Measurements from ENCODE around the gene HTR6.

Gene HTR6

DNA sequence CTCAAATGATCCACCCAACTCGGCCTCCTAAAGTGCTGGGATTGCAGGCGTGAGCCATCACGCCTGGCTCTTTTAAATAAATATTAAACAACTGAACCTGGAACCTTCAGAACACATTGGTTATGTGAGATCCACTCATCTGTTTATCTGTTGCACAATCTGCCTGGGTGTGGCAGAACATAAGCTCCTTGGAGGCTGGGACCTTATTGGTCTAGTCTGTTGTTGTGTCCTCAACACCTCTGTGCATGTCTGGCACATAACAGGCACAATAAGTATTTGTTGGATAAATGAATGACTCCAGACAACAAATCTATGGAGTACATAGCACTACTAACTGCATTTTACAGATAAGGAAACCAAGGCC lies 24.7 kb upstream of the HTR6 start:
- DNase-seq = no peak

DNA sequence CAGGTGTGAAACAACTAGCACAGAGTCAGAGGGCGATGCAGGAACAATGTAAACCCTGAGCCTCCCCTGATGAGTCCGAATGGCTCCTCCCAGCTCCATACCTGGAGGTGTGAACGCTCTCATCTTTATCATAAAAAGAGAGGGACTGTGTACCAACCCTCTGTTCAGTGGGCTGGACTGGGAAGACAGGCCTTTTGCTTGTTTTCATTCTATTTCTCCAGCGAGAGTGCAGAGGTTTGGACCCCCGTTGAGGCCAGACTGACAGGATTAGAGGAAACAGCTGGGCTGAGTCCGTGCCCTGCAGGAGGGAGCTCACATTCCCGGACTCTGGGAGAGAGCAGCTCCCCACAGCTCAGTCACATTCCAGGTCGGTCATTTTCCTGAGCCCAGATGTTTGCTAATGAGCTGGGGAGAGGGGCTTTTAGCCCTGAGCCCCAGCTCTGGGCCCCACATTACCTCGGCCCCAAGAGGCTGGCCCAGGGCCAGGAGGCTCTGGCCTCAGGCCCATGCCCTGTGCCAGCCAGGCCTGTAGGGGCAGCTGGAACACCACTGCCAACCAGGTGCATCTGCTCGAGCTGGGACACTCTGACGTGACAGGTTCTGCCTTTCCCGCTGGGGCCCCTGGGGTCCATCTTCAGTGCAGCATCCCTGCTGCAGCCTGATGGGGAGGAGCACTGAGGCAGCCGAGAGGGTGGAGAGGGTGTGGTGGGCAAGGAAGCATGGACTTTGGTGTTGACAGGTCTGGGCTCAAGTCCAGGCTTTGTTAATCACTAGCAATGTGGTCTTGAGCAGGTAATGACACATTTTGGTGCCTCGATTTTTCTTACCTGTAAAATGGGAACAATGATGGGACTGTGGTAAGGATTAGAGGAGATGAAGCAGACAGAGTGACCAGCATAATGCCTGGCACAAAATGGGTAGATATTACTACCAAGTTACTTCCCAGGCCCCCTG lies 24.0 kb upstream of the HTR6 start:
- DNase-seq = peak in 1 of 2 experiments; percentile 37

DNA sequence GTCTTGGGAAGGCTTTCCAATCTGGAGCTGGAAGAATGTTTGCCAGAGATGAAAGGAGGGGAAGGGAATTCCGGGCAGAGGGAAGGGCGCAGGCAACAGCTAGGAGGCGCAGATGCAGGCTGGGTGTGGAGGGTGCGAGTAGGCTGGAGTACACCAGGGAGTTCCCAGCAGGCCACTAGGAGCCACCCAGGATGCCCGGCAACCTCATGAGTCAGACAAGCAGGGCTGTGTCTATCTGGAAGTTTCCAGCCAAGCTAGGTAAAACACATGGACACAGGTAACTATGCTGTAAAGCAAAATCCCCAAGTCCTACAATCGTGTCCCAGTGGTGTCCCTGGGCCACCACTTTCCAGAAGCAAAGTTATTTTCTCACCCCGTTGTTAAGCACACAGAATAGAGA lies 21.6 kb upstream of the HTR6 start:
- no peak for DNase-seq

DNA sequence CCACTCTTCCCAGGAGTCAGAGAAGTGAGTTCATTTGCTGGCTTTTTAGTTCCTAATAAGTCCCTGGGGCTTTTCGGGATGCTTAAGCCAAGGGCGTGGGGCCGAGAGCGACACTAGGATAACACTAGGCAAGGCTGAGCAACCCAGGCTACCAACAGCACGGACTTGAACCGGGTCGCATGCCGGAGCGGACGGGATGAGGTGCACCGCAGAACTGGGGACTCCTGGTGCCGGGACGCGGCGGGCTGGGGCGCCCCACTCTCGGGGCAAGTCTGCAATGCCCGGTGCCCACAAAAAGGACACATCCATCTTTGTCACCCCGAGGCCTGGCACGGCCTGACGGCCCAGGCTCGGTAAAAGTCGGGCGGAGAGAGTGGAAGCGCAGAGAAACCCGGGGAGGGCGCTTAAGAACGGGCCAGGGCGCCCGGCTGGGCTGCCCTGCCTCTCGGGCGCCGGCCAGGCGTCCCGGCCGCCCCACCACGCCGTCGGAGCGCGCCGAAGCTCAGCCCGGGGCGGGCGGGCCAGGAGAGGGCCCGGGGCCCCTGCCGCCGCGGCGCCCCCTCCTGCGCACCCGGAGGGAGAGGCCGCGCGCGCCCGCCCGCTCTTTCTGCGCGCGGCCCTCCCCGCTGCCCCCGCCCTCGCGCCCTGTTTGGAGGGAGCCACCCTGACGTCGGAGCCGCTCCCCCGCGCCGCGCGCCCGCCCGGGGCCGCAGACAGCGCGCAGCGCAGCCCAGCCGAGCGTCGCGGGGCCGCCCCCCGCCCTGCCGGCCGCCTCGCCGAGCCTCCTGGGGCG lies 20.9 kb upstream of the HTR6 start, which contains the start of gene NBL1:
Gene NBL1 (plus strand): TSS at position 710 of the 793 bp plus-strand sequence. CDS start 10,720 bp downstream, outside the sequence.
- no peak for DNase-seq

DNA sequence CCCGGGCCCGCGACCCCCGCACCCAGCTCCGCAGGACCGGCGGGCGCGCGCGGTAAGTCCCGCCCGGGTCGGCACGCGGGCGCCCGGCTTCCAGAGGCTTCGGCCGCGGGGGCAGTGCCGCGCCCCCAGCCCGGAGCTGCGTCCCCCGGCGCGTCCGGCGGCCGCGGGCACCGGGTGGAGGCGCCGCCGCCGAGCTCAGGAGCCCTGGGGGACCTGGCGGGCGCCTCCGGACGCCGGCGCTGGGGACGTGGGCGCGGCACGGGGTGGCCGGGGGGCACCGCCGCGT lies 20.3 kb upstream of the HTR6 start:
- DNase-seq = no peak

DNA sequence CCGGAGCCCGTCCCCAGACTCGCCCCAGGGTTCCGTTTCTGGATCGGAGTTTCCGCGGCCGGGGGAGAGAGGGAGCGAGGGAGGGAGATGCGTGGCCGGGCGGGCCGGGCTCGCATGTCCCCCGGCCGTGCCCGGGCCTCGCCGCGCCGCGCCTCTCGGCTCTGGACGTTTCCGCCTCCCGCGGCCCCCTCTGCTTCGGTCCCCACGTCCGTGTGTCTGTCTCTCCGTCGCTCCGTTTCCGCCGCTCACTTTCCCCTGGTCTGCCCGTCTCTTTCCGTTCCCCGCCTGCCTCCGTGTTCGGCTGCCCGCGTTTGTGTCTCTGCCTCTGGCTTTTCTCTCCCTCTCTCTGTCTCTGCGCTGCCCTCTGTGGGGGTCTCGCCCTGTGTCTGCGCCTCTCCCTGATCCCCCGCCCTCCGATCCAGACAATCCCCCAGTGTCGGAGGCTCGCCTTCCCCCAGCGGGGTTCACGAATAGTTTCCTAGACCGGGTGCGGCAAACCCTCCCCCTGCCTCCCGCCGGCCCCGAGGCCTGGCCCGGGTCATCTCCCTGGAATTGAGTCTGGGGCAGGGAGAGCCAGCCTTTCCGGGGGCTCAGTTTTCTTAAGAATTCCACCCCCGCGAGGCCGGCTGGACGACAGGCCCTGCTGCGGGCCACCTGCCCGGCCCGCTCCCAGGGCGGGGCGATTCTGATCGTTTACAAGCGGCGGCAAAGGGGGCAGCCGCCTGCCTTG lies 19.8 kb upstream of the HTR6 start:
- DNase-seq = peak in 1 of 2 experiments; percentile 10

DNA sequence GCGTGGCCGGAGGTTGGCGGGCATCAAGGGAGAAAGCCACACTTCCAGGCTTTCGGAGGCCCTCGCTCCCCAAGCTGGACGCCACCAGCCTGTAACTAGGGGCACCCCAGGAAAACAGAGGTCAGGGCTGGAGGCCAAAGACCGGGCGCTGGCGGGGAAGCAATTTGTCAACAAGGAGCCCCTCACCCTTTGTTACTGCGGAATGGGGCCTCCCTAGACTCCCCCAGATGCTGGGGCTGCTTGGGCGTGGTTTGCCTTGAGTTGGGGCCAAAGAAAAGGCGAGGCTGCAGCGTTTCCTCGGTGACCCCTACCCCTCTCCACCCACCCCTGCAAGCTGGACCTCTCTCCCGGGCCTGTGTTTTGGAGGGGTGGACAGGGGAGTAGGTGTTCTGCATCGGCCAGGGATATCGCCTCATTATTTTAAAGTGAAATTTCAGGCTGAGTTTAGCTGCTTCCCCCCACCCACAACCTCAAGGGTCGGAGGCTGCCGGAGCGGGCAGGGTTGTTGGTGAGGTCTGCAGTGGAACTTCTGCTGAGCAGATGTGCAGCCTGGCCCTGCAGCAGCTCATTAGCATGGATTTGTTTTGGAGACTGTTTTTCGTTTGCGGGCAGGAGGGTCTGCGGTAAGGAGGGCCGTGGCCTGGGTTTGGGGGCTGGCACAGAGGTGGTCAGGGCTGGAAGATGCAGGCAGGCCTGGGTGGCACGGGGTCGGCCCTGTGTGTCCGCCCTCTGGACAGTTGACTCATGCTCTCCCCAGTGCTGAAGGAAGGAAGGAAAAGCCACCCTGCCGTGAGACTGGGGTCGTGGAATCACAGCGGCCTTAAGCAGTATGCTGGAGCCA lies 19.0 kb upstream of the HTR6 start:
- no peak for DNase-seq

DNA sequence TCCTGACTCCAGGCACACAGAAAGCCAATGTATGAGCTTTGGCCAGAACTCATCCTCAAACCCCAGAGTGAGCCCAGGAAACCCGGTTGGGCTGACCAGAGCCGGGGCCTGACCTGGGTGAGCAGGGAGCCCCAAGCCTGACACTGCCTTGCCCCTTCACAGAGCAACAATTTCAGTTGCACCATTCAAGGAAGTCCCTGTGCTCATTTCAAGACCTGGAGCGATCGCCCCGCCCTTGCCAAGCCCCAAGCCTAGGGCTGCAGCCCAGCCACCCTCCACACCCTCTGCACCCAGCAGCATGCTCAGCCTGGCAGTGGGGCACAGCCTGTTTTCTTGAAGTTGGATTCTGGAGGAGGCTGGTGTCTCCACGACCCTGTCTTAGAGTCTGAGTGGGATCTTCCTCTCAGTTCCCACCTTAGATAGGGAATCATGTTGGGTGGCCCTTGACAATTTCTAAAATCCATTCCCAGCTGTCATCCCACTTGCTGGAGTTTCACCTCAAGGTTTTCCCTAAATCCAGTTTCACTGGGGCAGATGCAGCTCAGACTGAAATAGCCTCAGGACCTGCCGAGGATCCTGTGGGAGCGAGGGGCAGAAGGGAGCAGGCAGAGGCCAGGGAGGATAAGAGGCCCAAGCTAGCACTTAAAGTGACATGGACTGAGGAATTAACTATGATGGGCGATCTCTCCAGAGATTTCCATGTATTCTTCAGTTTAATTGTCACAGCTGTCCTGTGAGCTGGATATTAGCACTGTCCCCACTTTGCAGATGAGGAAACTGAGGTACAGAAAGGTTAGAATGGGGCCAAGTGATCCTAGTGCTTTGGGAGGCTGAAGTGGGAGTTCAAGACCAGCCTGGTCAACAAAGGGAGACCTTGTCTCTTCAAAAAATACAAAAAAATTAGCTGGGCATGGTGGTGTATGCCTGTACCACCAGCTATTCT lies 18.0 kb upstream of the HTR6 start:
- DNase-seq = no peak

DNA sequence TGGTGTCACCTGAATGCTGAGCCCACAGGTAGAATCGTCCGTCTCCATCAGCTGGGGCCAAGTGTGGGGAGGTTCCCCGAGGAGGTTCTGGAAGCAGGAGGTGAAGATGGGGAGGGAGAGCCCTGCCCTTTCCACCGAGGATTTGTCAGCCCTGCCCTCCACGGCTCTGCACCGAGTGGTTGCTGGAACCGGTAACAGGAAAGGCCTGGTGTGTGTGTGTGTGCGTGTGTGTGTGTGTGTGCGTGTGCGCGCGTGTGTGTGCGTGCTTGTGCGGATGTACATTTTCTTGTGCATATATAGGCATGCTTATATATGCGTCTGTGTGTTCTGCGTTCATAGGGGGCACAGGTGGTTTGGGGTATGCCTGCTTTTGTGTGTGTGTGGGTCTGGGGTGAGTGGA lies 17.0 kb upstream of the HTR6 start:
- no peak for DNase-seq

DNA sequence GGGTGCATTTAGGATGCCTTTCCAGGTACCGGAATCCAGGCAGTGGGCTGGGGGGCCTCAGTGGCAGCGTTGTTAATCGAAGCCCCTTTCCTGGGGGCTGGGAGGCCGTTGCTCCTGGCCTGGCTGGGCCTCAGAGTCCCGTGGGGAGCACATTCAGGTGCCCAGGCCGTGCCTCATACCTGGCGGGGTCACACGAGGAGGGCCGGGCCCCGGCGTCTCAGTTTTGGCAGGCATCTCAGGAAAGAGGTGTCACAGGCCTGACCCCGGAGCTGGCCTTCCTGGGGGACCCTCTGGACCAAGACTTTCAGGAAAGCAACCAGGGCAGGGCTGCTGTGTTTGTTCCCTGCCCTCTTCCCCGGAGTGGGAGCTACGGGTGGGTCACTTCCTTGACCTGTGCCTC lies 16.4 kb upstream of the HTR6 start:
- DNase-seq = no peak

DNA sequence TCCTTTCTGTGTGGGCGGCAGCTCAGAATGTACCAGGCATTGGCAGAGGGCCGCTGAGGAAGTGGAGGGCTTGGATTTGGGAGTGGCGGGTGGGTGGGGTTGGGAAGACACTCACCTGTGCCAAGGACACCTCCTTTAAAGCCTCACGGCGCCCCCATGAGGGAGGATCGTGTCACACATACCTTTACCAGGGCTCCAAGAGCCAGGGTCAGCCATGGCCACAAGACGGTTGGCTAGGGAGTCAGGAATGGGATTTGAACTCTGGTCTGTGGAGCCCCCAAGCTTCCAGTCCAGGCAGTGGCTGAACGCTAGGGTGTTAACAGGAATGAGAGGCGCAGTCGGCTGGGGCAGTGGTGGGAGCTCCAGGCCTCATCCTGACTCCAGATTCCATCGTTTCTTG lies 16.0 kb upstream of the HTR6 start:
- peak in 1 of 2 experiments; percentile 15 for DNase-seq

DNA sequence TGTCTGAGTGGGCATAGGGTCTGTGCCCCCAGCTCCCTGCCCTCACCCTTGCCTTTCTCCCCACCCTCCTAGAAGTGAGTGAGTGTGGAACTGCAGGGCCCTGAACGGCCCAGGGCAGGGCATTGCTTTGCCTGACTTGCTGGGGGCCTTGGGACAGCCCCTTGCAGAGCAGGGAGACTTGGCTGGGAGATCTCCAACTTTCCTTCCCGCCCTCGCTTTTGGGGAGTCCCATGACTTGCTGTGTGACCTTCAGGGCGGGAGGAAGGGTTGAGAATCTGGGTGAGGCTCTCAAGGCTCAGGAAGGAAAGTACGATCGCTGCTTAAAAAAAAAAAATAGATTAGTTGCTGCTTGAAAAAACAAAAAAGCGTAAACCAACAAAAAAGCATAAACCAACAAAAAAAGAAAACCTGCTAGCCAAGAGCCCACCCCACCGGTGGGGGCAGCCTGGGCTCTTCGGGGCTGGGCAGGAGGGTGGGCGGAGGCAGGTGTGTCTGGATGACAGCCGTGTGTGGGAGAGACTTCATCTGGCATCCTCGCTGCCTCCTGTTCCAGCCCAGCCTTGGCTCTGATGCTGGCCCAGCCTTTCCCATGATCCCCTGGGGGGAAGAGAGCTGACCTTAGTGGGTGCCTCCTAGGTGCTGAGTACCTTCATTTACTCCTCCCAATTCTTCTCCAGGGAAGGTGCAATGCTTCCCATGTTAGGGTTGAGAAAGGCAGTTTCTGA lies 14.1 kb upstream of the HTR6 start:
- DNase-seq = no peak

DNA sequence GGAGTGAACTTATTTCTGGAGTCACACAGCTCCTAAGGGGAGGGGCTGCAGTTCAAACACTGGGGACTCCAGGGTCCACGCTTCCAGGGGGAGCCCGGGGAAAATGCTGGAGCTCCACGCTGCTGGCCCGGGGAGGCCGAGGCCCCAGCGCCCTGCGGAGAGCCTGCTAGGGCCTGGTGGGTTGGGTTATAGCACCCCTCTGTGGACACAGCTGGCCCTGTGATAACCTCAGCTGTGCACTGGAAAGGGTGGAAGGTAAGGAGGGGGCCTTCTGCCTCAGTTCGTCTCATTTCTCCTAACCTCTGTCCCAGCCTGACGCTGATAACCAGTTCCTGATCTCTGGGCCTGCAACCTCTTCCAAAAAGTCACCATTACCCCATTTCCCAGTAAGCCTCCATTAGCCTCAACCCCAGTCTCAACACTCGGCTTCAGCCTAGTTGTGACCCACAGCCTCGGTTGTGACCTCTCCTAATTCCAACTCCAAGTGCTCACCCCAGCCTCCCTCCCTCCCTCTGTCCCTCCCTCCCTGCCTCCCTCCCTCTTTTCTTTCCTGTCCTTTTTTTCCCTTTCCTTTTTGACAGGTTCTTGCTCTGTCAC lies 13.4 kb upstream of the HTR6 start:
- DNase-seq = no peak

DNA sequence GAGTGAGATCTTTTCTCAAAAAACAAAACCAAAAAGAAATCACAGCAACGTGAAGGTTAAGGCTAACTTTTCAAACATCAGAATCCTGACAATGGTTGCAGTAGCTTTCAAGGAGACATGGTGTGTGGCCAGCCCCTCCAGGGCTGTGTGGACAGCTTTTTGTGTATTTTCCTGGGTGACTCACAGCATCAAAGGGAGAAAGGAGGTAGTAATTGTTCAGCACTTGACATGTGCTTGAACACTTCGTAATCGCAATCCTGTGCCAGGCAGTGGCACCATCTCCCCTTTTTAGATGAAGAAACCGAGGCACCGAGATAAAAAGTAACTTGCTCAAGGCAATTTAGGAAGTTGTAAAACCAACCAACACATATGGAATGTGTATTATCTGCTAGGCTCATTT lies 10.3 kb upstream of the HTR6 start:
- no peak for DNase-seq

DNA sequence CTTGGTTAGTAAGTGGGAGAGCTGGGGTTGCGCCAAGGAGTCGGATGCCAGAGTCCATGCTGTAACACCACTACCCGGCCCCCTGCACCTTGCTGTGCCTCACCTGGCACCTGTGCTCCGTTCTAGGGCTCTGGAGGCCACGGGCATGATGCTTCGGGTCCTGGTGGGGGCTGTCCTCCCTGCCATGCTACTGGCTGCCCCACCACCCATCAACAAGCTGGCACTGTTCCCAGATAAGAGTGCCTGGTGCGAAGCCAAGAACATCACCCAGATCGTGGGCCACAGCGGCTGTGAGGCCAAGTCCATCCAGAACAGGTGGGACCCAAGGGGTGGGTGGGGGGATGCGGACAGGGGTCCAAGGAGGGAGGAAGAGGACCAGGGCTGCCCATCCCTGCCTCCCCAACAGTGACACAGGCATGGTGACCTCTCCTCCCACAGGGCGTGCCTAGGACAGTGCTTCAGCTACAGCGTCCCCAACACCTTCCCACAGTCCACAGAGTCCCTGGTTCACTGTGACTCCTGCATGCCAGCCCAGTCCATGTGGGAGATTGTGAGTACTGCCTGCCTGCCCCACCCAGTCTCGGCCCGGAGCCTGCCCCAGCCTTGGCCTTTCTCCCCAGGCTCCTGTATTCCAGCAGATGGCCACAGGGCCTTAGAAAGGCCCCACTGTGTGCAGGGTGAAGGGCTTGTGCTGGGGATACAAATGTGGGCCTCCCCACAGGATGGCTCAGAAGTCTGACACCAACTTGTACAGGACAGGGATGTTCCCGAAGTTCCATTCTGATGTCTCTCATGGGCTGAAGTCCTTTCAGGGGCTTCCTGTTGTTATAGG lies 9.6 kb upstream of the HTR6 start:
- peak in 1 of 2 experiments; percentile 13 for DNase-seq

DNA sequence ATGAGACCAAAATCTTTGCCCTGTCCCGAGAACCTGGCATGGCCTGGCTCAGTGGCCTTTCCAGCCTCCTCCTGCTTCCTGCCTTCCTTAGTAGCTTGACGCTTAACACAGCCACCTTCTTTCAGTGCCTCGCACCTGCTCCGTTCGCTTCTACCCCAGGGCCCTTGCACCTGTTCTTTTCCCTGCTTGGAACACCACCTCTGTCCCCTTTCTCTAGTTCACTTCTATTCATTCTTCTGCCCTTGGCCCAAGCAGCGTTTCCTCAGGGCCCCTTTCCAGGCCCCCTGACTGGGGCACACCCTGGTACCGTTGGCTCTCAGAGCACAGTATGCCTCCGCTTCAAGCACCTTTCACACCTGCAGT lies 9.0 kb upstream of the HTR6 start:
- DNase-seq = no peak

DNA sequence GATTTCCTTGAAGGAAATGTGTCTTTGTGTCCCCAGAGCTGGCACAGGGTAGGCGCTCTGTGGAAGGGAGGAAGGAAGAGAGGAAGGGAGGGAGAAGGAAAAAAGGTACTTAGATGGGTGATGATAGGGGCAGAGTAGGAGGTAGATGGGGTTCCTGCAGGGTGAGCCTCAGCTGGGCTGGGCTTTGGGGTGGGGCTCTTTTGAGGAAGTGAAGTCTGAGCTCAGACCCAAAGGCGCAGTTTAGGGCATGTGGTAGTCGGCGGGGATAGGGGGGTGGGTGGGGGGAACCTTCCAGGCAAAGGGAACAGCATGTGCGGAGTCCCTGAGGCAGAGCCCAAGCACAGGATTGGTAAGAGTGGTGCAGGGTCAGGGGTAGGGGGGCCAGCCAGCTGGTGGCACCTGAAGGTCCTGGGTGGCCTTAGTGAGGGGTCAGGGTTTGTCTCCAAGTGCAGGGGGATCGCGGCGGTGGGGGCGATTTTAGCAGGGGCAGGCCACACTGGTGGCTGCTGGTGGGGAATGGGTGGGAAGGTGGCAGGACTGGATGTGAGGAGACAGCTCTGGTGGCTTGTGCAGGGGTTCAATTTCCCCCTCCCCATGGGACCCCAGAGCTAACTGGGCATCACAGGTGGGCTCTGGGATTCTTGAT lies 8.4 kb upstream of the HTR6 start:
- no peak for DNase-seq

DNA sequence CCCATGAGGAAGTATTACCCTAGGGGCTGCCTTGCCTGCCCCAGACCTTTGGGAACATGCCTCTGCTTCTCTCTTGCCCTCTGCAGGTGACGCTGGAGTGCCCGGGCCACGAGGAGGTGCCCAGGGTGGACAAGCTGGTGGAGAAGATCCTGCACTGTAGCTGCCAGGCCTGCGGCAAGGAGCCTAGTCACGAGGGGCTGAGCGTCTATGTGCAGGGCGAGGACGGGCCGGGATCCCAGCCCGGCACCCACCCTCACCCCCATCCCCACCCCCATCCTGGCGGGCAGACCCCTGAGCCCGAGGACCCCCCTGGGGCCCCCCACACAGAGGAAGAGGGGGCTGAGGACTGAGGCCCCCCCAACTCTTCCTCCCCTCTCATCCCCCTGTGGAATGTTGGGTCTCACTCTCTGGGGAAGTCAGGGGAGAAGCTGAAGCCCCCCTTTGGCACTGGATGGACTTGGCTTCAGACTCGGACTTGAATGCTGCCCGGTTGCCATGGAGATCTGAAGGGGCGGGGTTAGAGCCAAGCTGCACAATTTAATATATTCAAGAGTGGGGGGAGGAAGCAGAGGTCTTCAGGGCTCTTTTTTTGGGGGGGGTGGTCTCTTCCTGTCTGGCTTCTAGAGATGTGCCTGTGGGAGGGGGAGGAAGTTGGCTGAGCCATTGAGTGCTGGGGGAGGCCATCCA lies 7.8 kb upstream of the HTR6 start:
- no peak for DNase-seq
